ENCODE data around the gene ASPN.

ASPN gene

GRCh38 chr9:92482329-92482728 is at the start of gene ASPN:
TSS of gene ASPN (minus strand) at chr9:92482506.
- Histone ChIP-seq H3K9me3 (ENCODE audit: control insufficient read depth in 2 of 2, low read length in 2 of 2) (no peaks in the 10 kb centered on the region), H3K4me1 (ENCODE audit: control insufficient read depth, insufficient read depth, low read length) (peaks cover 45% of the 10 kb centered on the region), H3K36me3 (ENCODE audit: control insufficient read depth in 2 of 2, insufficient read depth in 2 of 2, low read length in 2 of 2) (no peaks in the 10 kb centered on the region), H3K27me3 (ENCODE audit: control insufficient read depth in 1 of 2, insufficient read depth in 2 of 2, low read length in 2 of 2) (no peaks in the 10 kb centered on the region), H3K9ac (ENCODE audit: low read length in 2 of 2) (peak within 1 kb of the TSS; percentile 42 to 56), H3K27ac (ENCODE audit: low read length) (peak within 1 kb of the TSS; percentile 79), H3K4me3 (ENCODE audit: low read length in 2 of 2) (peak within 1 kb of the TSS; percentile 55 to 56)

- no peaks in the 10 kb centered on the region for H3K27me3 ChIP-seq (ENCODE audit: control insufficient read depth in 1 of 2, insufficient read depth in 2 of 2, low read length in 2 of 2)
These were observed 48.6 kb upstream of the ASPN start for GRCh38 chr9:92530893-92531292.

GRCh38 chr9:92529124-92529523 is 46.8 kb upstream of the ASPN start:
- Histone ChIP-seq H3K27me3 (ENCODE audit: control insufficient read depth in 1 of 2, insufficient read depth in 2 of 2, low read length in 2 of 2) (no peaks in the 10 kb centered on the region), H3K9me3 (ENCODE audit: control insufficient read depth in 2 of 2, low read length in 2 of 2) (no peaks in the 10 kb centered on the region), H3K4me3 (ENCODE audit: low read length in 2 of 2) (no peak overlapping the region), H3K4me1 (ENCODE audit: control insufficient read depth, insufficient read depth, low read length) (no peaks in the 10 kb centered on the region), H3K36me3 (ENCODE audit: control insufficient read depth in 2 of 2, insufficient read depth in 2 of 2, low read length in 2 of 2) (no peaks in the 10 kb centered on the region), H3K9ac (ENCODE audit: low read length in 2 of 2) (no peak overlapping the region), H3K27ac (ENCODE audit: low read length) (no peak overlapping the region)

More at GRCh38 chr9:92530893-92531292, 48.6 kb upstream of the ASPN start:
- H3K4me1 ChIP-seq (ENCODE audit: control insufficient read depth, insufficient read depth, low read length) = no peaks in the 10 kb centered on the region
- H3K4me3 ChIP-seq (ENCODE audit: low read length in 2 of 2) = no peak overlapping the region
- H3K9me3 ChIP-seq (ENCODE audit: control insufficient read depth in 2 of 2, low read length in 2 of 2) = no peaks in the 10 kb centered on the region
- no peak overlapping the region for H3K9ac ChIP-seq (ENCODE audit: low read length in 2 of 2)
- no peak overlapping the region for H3K27ac ChIP-seq (ENCODE audit: low read length)
- no peaks in the 10 kb centered on the region for H3K36me3 ChIP-seq (ENCODE audit: control insufficient read depth in 2 of 2, insufficient read depth in 2 of 2, low read length in 2 of 2)

- Histone ChIP-seq H3K27ac (ENCODE audit: low read length) (no peak overlapping the region), H3K27me3 (ENCODE audit: control insufficient read depth in 1 of 2, insufficient read depth in 2 of 2, low read length in 2 of 2) (no peaks in the 10 kb centered on the region), H3K4me1 (ENCODE audit: control insufficient read depth, insufficient read depth, low read length) (no peaks in the 10 kb centered on the region), H3K36me3 (ENCODE audit: control insufficient read depth in 2 of 2, insufficient read depth in 2 of 2, low read length in 2 of 2) (no peaks in the 10 kb centered on the region), H3K4me3 (ENCODE audit: low read length in 2 of 2) (no peak overlapping the region), H3K9ac (ENCODE audit: low read length in 2 of 2) (no peak overlapping the region), H3K9me3 (ENCODE audit: control insufficient read depth in 2 of 2, low read length in 2 of 2) (no peaks in the 10 kb centered on the region)
These were observed 46.2 kb upstream of the ASPN start for GRCh38 chr9:92528522-92528849.

GRCh38 chr9:92527832-92528521 is 45.7 kb upstream of the ASPN start:
- no peaks in the 10 kb centered on the region for H3K9me3 ChIP-seq (ENCODE audit: control insufficient read depth in 2 of 2, low read length in 2 of 2)
- no peak overlapping the region for H3K27ac ChIP-seq (ENCODE audit: low read length)
- H3K9ac ChIP-seq (ENCODE audit: low read length in 2 of 2) = no peak overlapping the region

GRCh38 chr9:92527291-92527828 is 45.1 kb upstream of the ASPN start:
- no peak overlapping the region for H3K27ac ChIP-seq (ENCODE audit: low read length)
- H3K27me3 ChIP-seq (ENCODE audit: control insufficient read depth in 1 of 2, insufficient read depth in 2 of 2, low read length in 2 of 2) = no peaks in the 10 kb centered on the region
- no peaks in the 10 kb centered on the region for H3K36me3 ChIP-seq (ENCODE audit: control insufficient read depth in 2 of 2, insufficient read depth in 2 of 2, low read length in 2 of 2)
- no peak overlapping the region for H3K9ac ChIP-seq (ENCODE audit: low read length in 2 of 2)
- no peak overlapping the region for H3K4me3 ChIP-seq (ENCODE audit: low read length in 2 of 2)
- no peaks in the 10 kb centered on the region for H3K4me1 ChIP-seq (ENCODE audit: control insufficient read depth, insufficient read depth, low read length)
- H3K9me3 ChIP-seq (ENCODE audit: control insufficient read depth in 2 of 2, low read length in 2 of 2) = no peaks in the 10 kb centered on the region

More at GRCh38 chr9:92527832-92528521, 45.7 kb upstream of the ASPN start:
- Histone ChIP-seq H3K4me3 (ENCODE audit: low read length in 2 of 2) (no peak overlapping the region), H3K4me1 (ENCODE audit: control insufficient read depth, insufficient read depth, low read length) (no peaks in the 10 kb centered on the region), H3K36me3 (ENCODE audit: control insufficient read depth in 2 of 2, insufficient read depth in 2 of 2, low read length in 2 of 2) (no peaks in the 10 kb centered on the region), H3K27me3 (ENCODE audit: control insufficient read depth in 1 of 2, insufficient read depth in 2 of 2, low read length in 2 of 2) (no peaks in the 10 kb centered on the region)

- Histone ChIP-seq H3K9me3 (ENCODE audit: control insufficient read depth in 2 of 2, low read length in 2 of 2) (no peaks in the 10 kb centered on the region), H3K36me3 (ENCODE audit: control insufficient read depth in 2 of 2, insufficient read depth in 2 of 2, low read length in 2 of 2) (no peaks in the 10 kb centered on the region), H3K27me3 (ENCODE audit: control insufficient read depth in 1 of 2, insufficient read depth in 2 of 2, low read length in 2 of 2) (no peaks in the 10 kb centered on the region), H3K9ac (ENCODE audit: low read length in 2 of 2) (no peak overlapping the region), H3K4me1 (ENCODE audit: control insufficient read depth, insufficient read depth, low read length) (no peaks in the 10 kb centered on the region), H3K4me3 (ENCODE audit: low read length in 2 of 2) (no peak overlapping the region), H3K27ac (ENCODE audit: low read length) (no peak overlapping the region)
These were observed 43.0 kb upstream of the ASPN start for GRCh38 chr9:92525306-92525705.

- no peaks in the 10 kb centered on the region for H3K27me3 ChIP-seq (ENCODE audit: control insufficient read depth in 1 of 2, insufficient read depth in 2 of 2, low read length in 2 of 2)
- H3K4me1 ChIP-seq (ENCODE audit: control insufficient read depth, insufficient read depth, low read length) = no peaks in the 10 kb centered on the region
These were observed 42.6 kb upstream of the ASPN start for GRCh38 chr9:92524881-92525280.

GRCh38 chr9:92522983-92523970 is 41.0 kb upstream of the ASPN start:
- no peaks in the 10 kb centered on the region for H3K27me3 ChIP-seq (ENCODE audit: control insufficient read depth in 1 of 2, insufficient read depth in 2 of 2, low read length in 2 of 2)
- H3K27ac ChIP-seq (ENCODE audit: low read length) = no peak overlapping the region
- H3K4me1 ChIP-seq (ENCODE audit: control insufficient read depth, insufficient read depth, low read length) = no peaks in the 10 kb centered on the region
- no peak overlapping the region for H3K9ac ChIP-seq (ENCODE audit: low read length in 2 of 2)
- no peaks in the 10 kb centered on the region for H3K36me3 ChIP-seq (ENCODE audit: control insufficient read depth in 2 of 2, insufficient read depth in 2 of 2, low read length in 2 of 2)
- H3K4me3 ChIP-seq (ENCODE audit: low read length in 2 of 2) = no peak overlapping the region
- no peaks in the 10 kb centered on the region for H3K9me3 ChIP-seq (ENCODE audit: control insufficient read depth in 2 of 2, low read length in 2 of 2)

More at GRCh38 chr9:92524881-92525280, 42.6 kb upstream of the ASPN start:
- Histone ChIP-seq H3K27ac (ENCODE audit: low read length) (no peak overlapping the region), H3K4me3 (ENCODE audit: low read length in 2 of 2) (no peak overlapping the region), H3K9me3 (ENCODE audit: control insufficient read depth in 2 of 2, low read length in 2 of 2) (no peaks in the 10 kb centered on the region), H3K36me3 (ENCODE audit: control insufficient read depth in 2 of 2, insufficient read depth in 2 of 2, low read length in 2 of 2) (no peaks in the 10 kb centered on the region), H3K9ac (ENCODE audit: low read length in 2 of 2) (no peak overlapping the region)

- Histone ChIP-seq H3K9me3 (ENCODE audit: control insufficient read depth in 2 of 2, low read length in 2 of 2) (no peaks in the 10 kb centered on the region), H3K4me1 (ENCODE audit: control insufficient read depth, insufficient read depth, low read length) (no peaks in the 10 kb centered on the region), H3K36me3 (ENCODE audit: control insufficient read depth in 2 of 2, insufficient read depth in 2 of 2, low read length in 2 of 2) (peaks cover 0 to 3% of the 10 kb centered on the region in 2 donors), H3K27ac (ENCODE audit: low read length) (no peak overlapping the region), H3K27me3 (ENCODE audit: control insufficient read depth in 1 of 2, insufficient read depth in 2 of 2, low read length in 2 of 2) (no peaks in the 10 kb centered on the region), H3K4me3 (ENCODE audit: low read length in 2 of 2) (no peak overlapping the region), H3K9ac (ENCODE audit: low read length in 2 of 2) (no peak overlapping the region)
These were observed 38.5 kb upstream of the ASPN start for GRCh38 chr9:92520837-92521236.

All from stomach smooth muscle (tissue), 2 donors.